Astrocyte of the hippocampus (primary cell): ENCODE measurements around the gene SEC63.
"Not testable (repeated sequence)": the region's sequence is repeated elsewhere in the genome, so short reads cannot be mapped to it uniquely, and the experiment has no call there.

Experiments
- DNase-seq: peaks from one replicate; pipeline ENCODE4 v3.0.0; 2011; ENCODE audit warnings: low read depth, low spot score

The SEC63 gene

GRCh38 chr6:107973594-107973993 is 15.6 kb upstream of the SEC63 start:
- no peak for DNase-seq

GRCh38 chr6:107972413-107973096 is 14.5 kb upstream of the SEC63 start:
- DNase-seq, result no peak

- no peak for DNase-seq
These were observed 13.2 kb upstream of the SEC63 start for GRCh38 chr6:107971181-107971580.

GRCh38 chr6:107970255-107970654 is 12.2 kb upstream of the SEC63 start:
- no peak for DNase-seq

- no peak for DNase-seq
These were observed 10.1 kb upstream of the SEC63 start for GRCh38 chr6:107968081-107968480.

- DNase-seq, result no peak
These were observed 7.7 kb upstream of the SEC63 start for GRCh38 chr6:107965746-107966145.

GRCh38 chr6:107962723-107963122 is 4.7 kb upstream of the SEC63 start:
- DNase-seq, result peak; percentile 62

- no peak for DNase-seq
These were observed 1.4 kb upstream of the SEC63 start for GRCh38 chr6:107959392-107959791.

GRCh38 chr6:107958689-107959362 is 818 bp upstream of the SEC63 start:
- DNase-seq, result not testable (repeated sequence)

GRCh38 chr6:107957308-107957908 is 600 bp downstream of the SEC63 start:
- DNase-seq, result peak; percentile 76

GRCh38 chr6:107956586-107957307 is 1.3 kb downstream of the SEC63 start:
- DNase-seq, result peak; percentile 30

GRCh38 chr6:107956181-107956580 is 1.8 kb downstream of the SEC63 start:
- DNase-seq, result no peak

GRCh38 chr6:107953858-107954414 is 4.1 kb downstream of the SEC63 start:
- DNase-seq, result not testable (repeated sequence)

GRCh38 chr6:107943626-107944439 is 14.2 kb downstream of the SEC63 start:
- peak; percentile 32 for DNase-seq

GRCh38 chr6:107942142-107942541 is 15.9 kb downstream of the SEC63 start:
- DNase-seq, result no peak

- DNase-seq, result no peak
These were observed 16.4 kb downstream of the SEC63 start for GRCh38 chr6:107941627-107942026.

GRCh38 chr6:107941199-107941598 is 16.8 kb downstream of the SEC63 start:
- DNase-seq, result no peak

- not testable (repeated sequence) for DNase-seq
These were observed 21.1 kb downstream of the SEC63 start for GRCh38 chr6:107936910-107937292.

- DNase-seq, result no peak
These were observed 21.7 kb downstream of the SEC63 start for GRCh38 chr6:107936162-107936909.

GRCh38 chr6:107934229-107934628 is 23.8 kb downstream of the SEC63 start:
- not testable (repeated sequence) for DNase-seq
